ENCODE results near the gene ASB6.
"Not testable (repeated sequence)": the region's sequence is repeated elsewhere in the genome, so short reads cannot be mapped to it uniquely, and the experiment has no call there.

ASB6 gene

GRCh38 chr9:129608561-129609481 is 33.1 kb downstream of the ASB6 start:
- no peak for DNase-seq

- DNase-seq, result no peak
Measured at GRCh38 chr9:129607027-129607387, 34.9 kb downstream of the ASB6 start.

GRCh38 chr9:129606161-129607026 is 35.6 kb downstream of the ASB6 start:
- DNase-seq, result no peak

GRCh38 chr9:129604766-129605163 is 37.2 kb downstream of the ASB6 start:
- DNase-seq, result no peak

GRCh38 chr9:129604056-129604765 is 37.7 kb downstream of the ASB6 start:
- DNase-seq, result no peak

- DNase-seq, result no peak
Measured at GRCh38 chr9:129602598-129603415, 39.1 kb downstream of the ASB6 start.

- no peak for DNase-seq
Measured at GRCh38 chr9:129601082-129601674, 40.8 kb downstream of the ASB6 start.

GRCh38 chr9:129598089-129598596 is 43.8 kb downstream of the ASB6 start:
- DNase-seq, result no peak

GRCh38 chr9:129597355-129598088 is 44.4 kb downstream of the ASB6 start:
- peak in 2 of 51 donors; percentile 25 to 33 for DNase-seq

GRCh38 chr9:129596541-129597331 is 45.2 kb downstream of the ASB6 start:
- DNase-seq, result peak in 5 of 51 donors; percentile 28 to 61 (median 37)

GRCh38 chr9:129595903-129596540 is 45.9 kb downstream of the ASB6 start:
- no peak for DNase-seq

GRCh38 chr9:129595311-129595741 is 46.6 kb downstream of the ASB6 start:
- no peak for DNase-seq

GRCh38 chr9:129594632-129595031 is 47.3 kb downstream of the ASB6 start:
- no peak for DNase-seq

GRCh38 chr9:129592790-129593189 is 49.2 kb downstream of the ASB6 start:
- not testable (repeated sequence) for DNase-seq

- DNase-seq, result no peak
Measured at GRCh38 chr9:129591916-129592315, 50.0 kb downstream of the ASB6 start.

- DNase-seq, result no peak
Measured at GRCh38 chr9:129590466-129590865, 51.5 kb downstream of the ASB6 start.

GRCh38 chr9:129587487-129588262 is 54.3 kb downstream of the ASB6 start:
- no peak for DNase-seq
